22Rv1 (cell line): Measurements from ENCODE around the gene C14orf132.

Experiments used
- H3K27ac ChIP-seq: fragments of 450-650 bp; 2 replicates; pipeline ENCODE4 v1.5.1; 2017
- ZFX ChIP-seq: fragments of 450-650 bp; IDR thresholded peaks from 2 replicates; pipeline ENCODE4 v1.6.1; 2017; ENCODE audit warnings: antibody characterized with exemption, borderline replicate concordance
- TF ChIP-seq, protein P1 (sequence below): fragments of 450-650 bp; IDR thresholded peaks from 2 replicates; pipeline ENCODE4 v1.5.1; 2017; ENCODE audit warnings: mild to moderate bottlenecking

The C14orf132 gene

DNA sequence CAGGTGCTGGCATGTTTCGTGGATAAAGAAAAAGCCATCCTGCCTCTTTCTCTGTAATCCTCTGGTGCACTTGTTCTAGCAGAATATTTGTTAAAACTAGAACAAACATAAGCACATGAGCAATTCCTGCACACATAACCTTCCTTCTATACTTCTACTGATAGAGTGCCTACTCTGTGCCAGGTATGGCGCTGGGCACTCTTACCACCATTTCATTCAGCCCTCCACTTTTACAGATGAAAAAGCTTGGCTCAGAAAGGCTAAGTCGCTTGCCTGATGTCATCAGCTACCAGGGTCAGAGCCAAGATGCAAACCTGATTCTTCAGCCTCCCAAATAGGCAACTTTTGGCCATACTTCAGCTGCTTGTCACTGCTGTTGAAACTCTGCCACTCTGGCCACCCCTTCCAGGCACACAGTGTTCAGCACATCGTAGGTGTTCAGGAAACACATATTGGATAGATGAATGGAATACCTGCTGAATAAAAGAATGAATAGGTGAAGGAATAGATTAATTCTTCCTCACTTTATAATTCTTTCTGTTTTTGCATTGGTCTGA, 10.0 kb upstream of the C14orf132 start:
- H3K27ac ChIP-seq: no peak overlapping the region
- TF ChIP-seq, protein P1, sequence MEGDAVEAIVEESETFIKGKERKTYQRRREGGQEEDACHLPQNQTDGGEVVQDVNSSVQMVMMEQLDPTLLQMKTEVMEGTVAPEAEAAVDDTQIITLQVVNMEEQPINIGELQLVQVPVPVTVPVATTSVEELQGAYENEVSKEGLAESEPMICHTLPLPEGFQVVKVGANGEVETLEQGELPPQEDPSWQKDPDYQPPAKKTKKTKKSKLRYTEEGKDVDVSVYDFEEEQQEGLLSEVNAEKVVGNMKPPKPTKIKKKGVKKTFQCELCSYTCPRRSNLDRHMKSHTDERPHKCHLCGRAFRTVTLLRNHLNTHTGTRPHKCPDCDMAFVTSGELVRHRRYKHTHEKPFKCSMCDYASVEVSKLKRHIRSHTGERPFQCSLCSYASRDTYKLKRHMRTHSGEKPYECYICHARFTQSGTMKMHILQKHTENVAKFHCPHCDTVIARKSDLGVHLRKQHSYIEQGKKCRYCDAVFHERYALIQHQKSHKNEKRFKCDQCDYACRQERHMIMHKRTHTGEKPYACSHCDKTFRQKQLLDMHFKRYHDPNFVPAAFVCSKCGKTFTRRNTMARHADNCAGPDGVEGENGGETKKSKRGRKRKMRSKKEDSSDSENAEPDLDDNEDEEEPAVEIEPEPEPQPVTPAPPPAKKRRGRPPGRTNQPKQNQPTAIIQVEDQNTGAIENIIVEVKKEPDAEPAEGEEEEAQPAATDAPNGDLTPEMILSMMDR: no peak
- no peak for TF ChIP-seq ZFX

- no peak overlapping the region for H3K27ac ChIP-seq
- no peak for TF ChIP-seq ZFX
- TF ChIP-seq, protein P1: no peak
Observed at GRCh38 chr14:96030108-96030760, 8.9 kb upstream of the C14orf132 start.

DNA sequence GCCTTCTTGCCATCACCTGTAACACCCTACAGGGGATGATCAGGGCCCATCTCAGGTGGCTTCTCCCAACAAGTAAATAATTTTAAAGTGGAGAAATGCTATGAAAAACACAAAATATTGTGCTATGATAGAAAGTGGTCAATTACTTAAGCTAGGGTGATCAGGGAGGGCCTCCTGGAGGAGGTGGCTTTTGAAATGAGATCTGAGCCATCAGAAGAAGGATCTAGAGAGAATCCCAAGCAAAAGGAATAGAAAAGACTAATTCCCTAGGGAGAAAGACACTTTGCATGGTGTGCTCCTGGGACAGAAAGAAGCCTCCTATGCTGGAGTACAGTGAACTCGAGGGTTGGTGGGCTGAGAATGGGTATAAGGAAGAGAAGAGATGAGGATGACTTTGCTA, 7.5 kb upstream of the C14orf132 start:
- TF ChIP-seq, protein P1: no peak
- TF ChIP-seq ZFX: no peak
- no peak overlapping the region for H3K27ac ChIP-seq

DNA sequence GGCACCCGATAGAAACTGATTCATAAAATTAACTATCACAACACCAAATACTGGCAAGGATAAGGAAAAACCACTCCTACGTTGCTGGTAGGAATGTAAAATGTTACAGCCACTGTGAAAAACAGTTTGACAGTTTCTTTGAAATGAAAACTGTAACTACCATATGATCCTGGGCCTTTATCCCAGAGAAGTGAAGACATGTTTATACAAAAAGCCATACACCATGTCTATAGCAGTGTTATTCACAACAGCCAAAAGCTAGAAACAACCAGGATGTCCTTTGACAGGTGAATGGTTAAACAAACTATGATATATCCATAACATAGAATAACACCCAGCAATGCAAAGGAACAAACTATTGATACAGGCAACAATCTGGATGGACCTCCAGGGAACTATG, 3.7 kb upstream of the C14orf132 start:
- no peak overlapping the region for H3K27ac ChIP-seq
- no peak for TF ChIP-seq ZFX
- TF ChIP-seq, protein P1: no peak

DNA sequence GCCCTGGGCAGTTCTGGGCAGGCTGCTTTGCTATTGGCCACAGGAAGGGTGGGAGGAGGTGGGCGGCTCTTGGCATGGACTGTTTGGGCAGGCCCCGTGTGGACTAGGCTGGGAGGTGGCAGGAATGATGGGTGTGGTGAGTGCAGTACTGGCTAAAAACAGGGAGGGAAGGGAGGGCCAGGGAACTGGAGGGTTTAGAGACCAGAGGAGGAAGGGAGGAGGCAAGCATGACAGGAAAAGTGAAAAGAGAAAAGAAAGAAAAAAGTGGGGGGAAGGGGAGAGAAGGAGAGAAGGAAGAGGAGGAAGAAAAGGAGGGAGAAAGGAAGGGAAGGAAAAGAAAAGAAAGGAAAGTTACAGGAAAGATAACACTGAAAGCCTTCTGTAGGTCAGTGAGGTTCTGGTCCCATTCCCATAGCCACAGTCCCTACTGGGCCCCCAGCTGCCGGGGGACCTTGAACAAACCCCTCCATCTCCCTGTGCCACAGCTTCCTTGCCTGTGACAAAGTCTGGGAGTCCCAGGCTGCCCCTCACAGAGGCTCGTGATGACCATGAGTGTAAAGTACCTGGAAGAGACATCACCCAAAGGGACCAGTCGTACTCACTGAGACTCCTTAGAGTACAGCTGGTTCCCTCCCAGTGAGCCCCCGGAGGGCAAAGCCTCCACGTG, 1.1 kb upstream of the C14orf132 start:
- TF ChIP-seq, protein P1: no peak
- TF ChIP-seq ZFX: no peak
- no peak overlapping the region for H3K27ac ChIP-seq

GRCh38 chr14:96038558-96038919, 623 bp upstream of the C14orf132 start:
- H3K27ac ChIP-seq: no peak overlapping the region
- TF ChIP-seq ZFX: no peak
- TF ChIP-seq, protein P1: no peak
